GM10248 (cell line): Measurements from ENCODE around the gene KNDC1.

Source experiments
- CTCF ChIA-PET: fragments of 300-600 bp; sonication (Branson Sonifier 250); formaldehyde crosslinking; extraction: SDS; loops from one replicate; lab custom pipeline; 2021; ENCODE audit warnings: antibody characterized with exemption; lab: Yijun Ruan, JAX
- POLR2A ChIA-PET: fragments of 350-650 bp; sonication (Branson Sonifier 250); formaldehyde crosslinking; extraction: SDS; loops from one replicate; lab custom pipeline; 2020; ENCODE audit warnings: antibody characterized with exemption; lab: Yijun Ruan, JAX
- DNase-seq: peaks from one replicate; pipeline ENCODE4 v3.0.0; 2012; ENCODE audit errors: extremely low spot score
- CTCF ChIP-seq: IDR thresholded peaks from 2 replicates; pipeline ENCODE4 v1.5.1; 2012; ENCODE audit warnings: mild to moderate bottlenecking, low read depth; ENCODE audit errors: extremely low read depth, missing control alignments, control extremely low read depth

Gene KNDC1

GRCh38 chr10:133158756-133159610 is 1.0 kb upstream of the KNDC1 start:
- ChIA-PET CTCF (no interaction called here), POLR2A (no interaction called here)
- TF ChIP-seq CTCF = no peak
- no peak for DNase-seq

GRCh38 chr10:133159611-133159949 is 439 bp upstream of the KNDC1 start:
- ChIA-PET POLR2A (no interaction called here), CTCF (no interaction called here)
- no peak for TF ChIP-seq CTCF

GRCh38 chr10:133160826-133161471 is 930 bp downstream of the KNDC1 start:
- POLR2A ChIA-PET = no interaction called here
- CTCF ChIA-PET = no interaction called here
- no peak for TF ChIP-seq CTCF
- no peak for DNase-seq

More at GRCh38 chr10:133159611-133159949, 439 bp upstream of the KNDC1 start:
- no peak for DNase-seq

GRCh38 chr10:133161486-133162109 is 1.6 kb downstream of the KNDC1 start:
- CTCF ChIA-PET = no interaction called here
- DNase-seq = no peak
- POLR2A ChIA-PET = no interaction called here
- TF ChIP-seq CTCF = no peak

GRCh38 chr10:133162178-133162909 is 2.3 kb downstream of the KNDC1 start:
- ChIA-PET CTCF (no interaction called here), POLR2A (no interaction called here)
- no peak for DNase-seq
- TF ChIP-seq CTCF = no peak
